ENCODE data around the gene VASH1. TPM values are rescaled to one million over a fixed set of nuclear protein-coding genes. Genes with fewer than 3 reads are reported as not detected.

VASH1 gene
- total and polyA plus RNA-seq, 2 of the 13 experiments (the other 11 are each of a cell fraction or from before 2014, with no cell fraction given) = 0.11 to 0.24 TPM

DNA sequence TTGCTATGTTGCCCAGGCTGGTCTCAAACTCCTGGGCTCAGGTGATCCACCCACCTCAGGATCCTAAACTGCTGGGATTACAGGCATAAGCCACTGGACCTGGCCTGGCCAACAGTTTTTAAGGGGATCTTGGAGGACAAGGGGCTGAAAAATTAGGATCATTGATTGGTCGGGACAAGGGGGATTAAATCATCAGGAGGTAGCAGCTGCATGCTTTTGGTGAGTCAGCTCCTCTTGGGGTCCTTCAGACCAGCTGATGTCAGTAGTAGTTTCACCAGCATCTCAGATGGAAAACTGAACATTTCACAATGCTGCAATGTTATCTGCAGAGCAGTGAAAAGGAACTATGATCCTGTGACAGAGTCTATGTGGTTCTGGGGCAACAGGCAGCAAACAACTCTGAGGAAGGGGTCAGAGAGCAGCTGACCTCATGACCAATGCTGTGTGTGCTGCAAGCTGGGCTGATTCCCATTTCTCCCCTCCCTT is 71.3 kb downstream of the VASH1 start (continued):
- TF ChIP-seq THAP9 (CRISPR knock-in tag; IDR thresholded peaks at IDR 0.05; ENCODE audit: borderline replicate concordance) = no peak
- TF ChIP-seq MIER2 (CRISPR knock-in tag; IDR thresholded peaks at IDR 0.05) = peak; percentile 43; the same call in 1 of the 2 replicates
- no peak for TF ChIP-seq ZNF7 (CRISPR knock-in tag; IDR thresholded peaks at IDR 0.05)
- TF ChIP-seq KDM6A (CRISPR knock-in tag; IDR thresholded peaks at IDR 0.05; ENCODE audit: low read depth) = peak; percentile 77
- no peak for TF ChIP-seq ATAD3A (CRISPR knock-in tag; IDR thresholded peaks at IDR 0.05)
- TF ChIP-seq ELF4 (CRISPR knock-in tag; IDR thresholded peaks at IDR 0.05; ENCODE audit: borderline replicate concordance) = no peak
- no peak for TF ChIP-seq POLR2AphosphoS2 (IDR thresholded peaks at IDR 0.05; ENCODE audit: low read depth, low read length)
- no peak for TF ChIP-seq KLF13 (CRISPR knock-in tag; IDR thresholded peaks at IDR 0.05)
- TF ChIP-seq ZNF775 (CRISPR knock-in tag; IDR thresholded peaks at IDR 0.05; ENCODE audit: borderline replicate concordance) = no peak
- no peak for TF ChIP-seq DDIT3 (CRISPR knock-in tag; IDR thresholded peaks at IDR 0.05)
- no peak for TF ChIP-seq EED (CRISPR knock-in tag; IDR thresholded peaks at IDR 0.05)
- TF ChIP-seq ZNF83 (CRISPR knock-in tag; IDR thresholded peaks at IDR 0.05; ENCODE audit: borderline replicate concordance) = no peak
- no peak for TF ChIP-seq ZNF720 (CRISPR knock-in tag; IDR thresholded peaks at IDR 0.05)
- TF ChIP-seq ZFP41 (CRISPR knock-in tag; IDR thresholded peaks at IDR 0.05; ENCODE audit: borderline replicate concordance) = no peak
- TF ChIP-seq ZBTB7B (CRISPR knock-in tag; IDR thresholded peaks at IDR 0.05) = peak; percentile 74; the same call in 1 of the 2 replicates
- no peak for TF ChIP-seq POLR2AphosphoS5 (IDR thresholded peaks at IDR 0.05; ENCODE audit: low read depth, low read length)
- TF ChIP-seq ZNF816 (CRISPR knock-in tag; IDR thresholded peaks at IDR 0.05; ENCODE audit: borderline replicate concordance) = no peak
- TF ChIP-seq, protein P1, sequence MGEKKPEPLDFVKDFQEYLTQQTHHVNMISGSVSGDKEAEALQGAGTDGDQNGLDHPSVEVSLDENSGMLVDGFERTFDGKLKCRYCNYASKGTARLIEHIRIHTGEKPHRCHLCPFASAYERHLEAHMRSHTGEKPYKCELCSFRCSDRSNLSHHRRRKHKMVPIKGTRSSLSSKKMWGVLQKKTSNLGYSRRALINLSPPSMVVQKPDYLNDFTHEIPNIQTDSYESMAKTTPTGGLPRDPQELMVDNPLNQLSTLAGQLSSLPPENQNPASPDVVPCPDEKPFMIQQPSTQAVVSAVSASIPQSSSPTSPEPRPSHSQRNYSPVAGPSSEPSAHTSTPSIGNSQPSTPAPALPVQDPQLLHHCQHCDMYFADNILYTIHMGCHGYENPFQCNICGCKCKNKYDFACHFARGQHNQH (CRISPR knock-in tag; IDR thresholded peaks at IDR 0.05) = peak; percentile 56; the same call in 1 of the 2 replicates
- TF ChIP-seq, protein P2, sequence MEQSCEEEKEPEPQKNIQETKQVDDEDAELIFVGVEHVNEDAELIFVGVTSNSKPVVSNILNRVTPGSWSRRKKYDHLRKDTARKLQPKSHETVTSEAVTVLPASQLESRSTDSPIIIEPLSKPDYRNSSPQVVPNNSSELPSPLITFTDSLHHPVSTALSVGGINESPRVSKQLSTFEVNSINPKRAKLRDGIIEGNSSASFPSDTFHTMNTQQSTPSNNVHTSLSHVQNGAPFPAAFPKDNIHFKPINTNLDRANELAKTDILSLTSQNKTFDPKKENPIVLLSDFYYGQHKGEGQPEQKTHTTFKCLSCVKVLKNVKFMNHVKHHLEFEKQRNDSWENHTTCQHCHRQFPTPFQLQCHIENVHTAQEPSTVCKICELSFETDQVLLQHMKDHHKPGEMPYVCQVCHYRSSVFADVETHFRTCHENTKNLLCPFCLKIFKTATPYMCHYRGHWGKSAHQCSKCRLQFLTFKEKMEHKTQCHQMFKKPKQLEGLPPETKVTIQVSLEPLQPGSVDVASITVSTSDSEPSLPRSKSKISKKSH (CRISPR knock-in tag; IDR thresholded peaks at IDR 0.05; ENCODE audit: borderline replicate concordance) = no peak
- no peak for TF ChIP-seq NKX3-1 (CRISPR knock-in tag; IDR thresholded peaks at IDR 0.05)
- no peak for TF ChIP-seq PHF20 (CRISPR knock-in tag; IDR thresholded peaks at IDR 0.05)
- no peak for TF ChIP-seq TOPORS (CRISPR knock-in tag; IDR thresholded peaks at IDR 0.05)
- TF ChIP-seq, protein P3, sequence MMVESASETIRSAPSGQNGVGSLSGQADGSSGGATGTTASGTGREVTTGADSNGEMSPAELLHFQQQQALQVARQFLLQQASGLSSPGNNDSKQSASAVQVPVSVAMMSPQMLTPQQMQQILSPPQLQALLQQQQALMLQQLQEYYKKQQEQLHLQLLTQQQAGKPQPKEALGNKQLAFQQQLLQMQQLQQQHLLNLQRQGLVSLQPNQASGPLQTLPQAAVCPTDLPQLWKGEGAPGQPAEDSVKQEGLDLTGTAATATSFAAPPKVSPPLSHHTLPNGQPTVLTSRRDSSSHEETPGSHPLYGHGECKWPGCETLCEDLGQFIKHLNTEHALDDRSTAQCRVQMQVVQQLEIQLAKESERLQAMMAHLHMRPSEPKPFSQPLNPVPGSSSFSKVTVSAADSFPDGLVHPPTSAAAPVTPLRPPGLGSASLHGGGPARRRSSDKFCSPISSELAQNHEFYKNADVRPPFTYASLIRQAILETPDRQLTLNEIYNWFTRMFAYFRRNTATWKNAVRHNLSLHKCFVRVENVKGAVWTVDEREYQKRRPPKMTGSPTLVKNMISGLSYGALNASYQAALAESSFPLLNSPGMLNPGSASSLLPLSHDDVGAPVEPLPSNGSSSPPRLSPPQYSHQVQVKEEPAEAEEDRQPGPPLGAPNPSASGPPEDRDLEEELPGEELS (CRISPR knock-in tag; IDR thresholded peaks at IDR 0.05) = peak; percentile 81
